ENCODE measurements around the gene LUC7L.

The LUC7L gene

GRCh38 chr16:140175-140857, 88.9 kb downstream of the LUC7L start:
- Histone ChIP-seq H3K36me3 (ENCODE audit: control insufficient read depth, low read length) (peaks cover 3% of the 10 kb centered on the region), H4K20me1 (ENCODE audit: control insufficient read depth, insufficient read depth, low read depth, low read length) (no peaks in the 10 kb centered on the region), H3K4me2 (ENCODE audit: low read length) (no peak overlapping the region), H3K79me2 (ENCODE audit: control insufficient read depth, low read length) (peaks cover 28% of the 10 kb centered on the region), H3K4me3 (ENCODE audit: low read length) (no peak overlapping the region), H3K27ac (ENCODE audit: low read depth, low read length) (no peak overlapping the region), H3K9me3 (ENCODE audit: control insufficient read depth, insufficient read depth, low read length) (no peaks in the 10 kb centered on the region), H3K9me2 (replicated peaks; ENCODE audit: control insufficient read depth, low read length) (no peaks in the 10 kb centered on the region), H3F3A (ENCODE audit: control insufficient read depth, insufficient read depth) (peaks cover 6% of the 10 kb centered on the region; the same call in 1 of the 2 replicates), H3K27me3 (ENCODE audit: control insufficient read depth, low read length) (peaks cover 6% of the 10 kb centered on the region), H3K4me1 (ENCODE audit: control insufficient read depth, low read length) (peaks cover 11% of the 10 kb centered on the region)
- TF ChIP-seq EZH2phosphoT487 (IDR thresholded peaks at IDR 0.05; ENCODE audit: borderline replicate concordance, low read length) (no peak), CTCF (IDR thresholded peaks at IDR 0.05; ENCODE audit: low read depth, low read length, poor library complexity, severe bottlenecking) (no peak)

Data from DOHH2 (cell line).